HCT116 (cell line): Measurements from ENCODE around the gene NCAPG2. TPM values are rescaled to one million over a fixed set of nuclear protein-coding genes. Genes with fewer than 3 reads are reported as not detected.
A peak's percentile ranks its signal among the peaks of the same experiment; 100 is the strongest.

Experiments
- ATAC-seq: fragments of 200-7000 bp; cut with Tn5 transposase; 2 replicates; pipeline ENCODE4 v1.9.1; 2020; ENCODE audit warnings: mild to moderate bottlenecking, moderate library complexity
- BruUV-seq: library from RNA; stranded (reverse); fragments of 400-500 nt; replicated peaks from 2 replicates; lab custom pipeline; 2021; lab: Mats Ljungman, UMichigan
- CTCF ChIA-PET: fragments of 300-600 bp; sonication (Branson Sonifier 250); formaldehyde crosslinking; loops from one replicate; lab custom pipeline; 2021; ENCODE audit warnings: antibody characterized with exemption; lab: Charles Lee
- POLR2A ChIA-PET: fragments of 300-600, 350-600 bp; sonication (Branson Sonifier 250); formaldehyde crosslinking; loops from one replicate; lab custom pipeline; 2021; ENCODE audit warnings: antibody characterized with exemption; lab: Charles Lee
- RAD21 ChIA-PET, 2 experiments: fragments of 300-600 bp; sonication (Branson Sonifier 250); formaldehyde crosslinking; loops; one replicate each; lab custom pipeline; 2023; ENCODE audit warnings: low total read pairs in 2 of 2; ENCODE audit not compliant: uncharacterized antibody in 2 of 2, unreplicated experiment in 2 of 2, low non-redundant PET in 1 of 2; lab: Charles Lee
- DNase-seq: peaks from one replicate; pipeline ENCODE4 v3.0.0-alpha.2; 2010; ENCODE audit warnings: low read depth, low spot score
- H2AFZ ChIP-seq: fragments of 200-600 bp; shearing (Covaris generic), sonication (generic); 2 replicates; pipeline ENCODE4 v1.6.1; 2017; ENCODE audit warnings: low read depth, mixed run types, mixed read lengths, antibody characterized with exemption, low read length; ENCODE audit not compliant: poor library complexity, severe bottlenecking
- H3K27ac ChIP-seq: 2 replicates; pipeline ENCODE4 v1.5.1; 2012; ENCODE audit warnings: low read depth, low read length
- H3K27me3 ChIP-seq: fragments of 200-600 bp; sonication (generic); 2 replicates; pipeline ENCODE4 v1.6.1; 2016; ENCODE audit warnings: mixed run types, low read length, mixed read lengths; ENCODE audit not compliant: insufficient read depth
- H3K36me3 ChIP-seq, 2 experiments: fragments of 200-500 bp in 1 of 2; fragments of 200-600 bp in 1 of 2; sonication (Bioruptor generic) in 1 of 2; sonication (generic) in 1 of 2; 2 replicates each; pipeline versions ENCODE4 v1.5.1 to v1.6.1; 2014 to 2016; ENCODE audit warnings: low read length in 2 of 2, inconsistent platforms in 1 of 2, mixed read lengths in 1 of 2, mixed run types in 1 of 2; ENCODE audit not compliant: insufficient read depth in 2 of 2, control insufficient read depth in 1 of 2
- H3K4me1 ChIP-seq, 2 experiments: fragments of 200-600 bp in 1 of 2; sonication (generic) in 1 of 2; 2 replicates each; pipeline versions ENCODE4 v1.5.1 to v1.6.1; 2012 to 2017; ENCODE audit warnings: low read length in 2 of 2, inconsistent platforms in 1 of 2, mild to moderate bottlenecking in 1 of 2, mixed read lengths in 1 of 2, mixed run types in 1 of 2, moderate library complexity in 1 of 2; ENCODE audit not compliant: insufficient read depth in 2 of 2, control insufficient read depth in 1 of 2
- H3K4me2 ChIP-seq: fragments of 200-600 bp; sonication (generic); 2 replicates; pipeline ENCODE4 v1.6.1; 2017; ENCODE audit warnings: mixed run types, low read length, mixed read lengths
- H3K4me3 ChIP-seq, 2 experiments: fragments of 200-600 bp in 1 of 2; sonication (generic) in 1 of 2; replicated peaks in 1 of 2; 2 replicates each; pipeline ENCODE4 v1.5.1; 2011 to 2016; ENCODE audit warnings: low read length in 2 of 2, control low read depth in 1 of 2, low read depth in 1 of 2, mild to moderate bottlenecking in 1 of 2, mixed read lengths in 1 of 2, mixed run types in 1 of 2
- H3K79me2 ChIP-seq: fragments of 200-600 bp; sonication (generic); 2 replicates; pipeline ENCODE4 v1.6.1; 2017; ENCODE audit warnings: mild to moderate bottlenecking, mixed run types, low read length, moderate library complexity, mixed read lengths; ENCODE audit not compliant: insufficient read depth
- H3K9ac ChIP-seq: fragments of 200-600 bp; sonication (generic); 2 replicates; pipeline ENCODE4 v1.6.1; 2016; ENCODE audit warnings: low read length, mixed read lengths
- H3K9me2 ChIP-seq: fragments of 200-600 bp; sonication (generic), shearing (Covaris generic); 2 replicates; pipeline ENCODE4 v1.6.1; 2017; ENCODE audit warnings: mixed run types, mild to moderate bottlenecking, moderate library complexity; ENCODE audit not compliant: insufficient read depth
- H3K9me3 ChIP-seq, 2 experiments: fragments of 200-500 bp in 1 of 2; fragments of 200-600 bp in 1 of 2; sonication (Bioruptor generic) in 1 of 2; sonication (generic) in 1 of 2; 2 replicates each; pipeline ENCODE4 v1.6.1; 2014 to 2017; ENCODE audit warnings: low read length in 2 of 2, mixed read lengths in 2 of 2, inconsistent platforms in 1 of 2, low read depth in 1 of 2, mild to moderate bottlenecking in 1 of 2, mixed run types in 1 of 2, moderate library complexity in 1 of 2; ENCODE audit not compliant: control insufficient read depth in 1 of 2, insufficient read depth in 1 of 2
- H4K20me1 ChIP-seq: fragments of 200-600 bp; sonication (generic), shearing (Covaris generic); 2 replicates; pipeline ENCODE4 v1.6.1; 2017; ENCODE audit warnings: mixed run types, mild to moderate bottlenecking, moderate library complexity; ENCODE audit not compliant: insufficient read depth
- CEBPB ChIP-seq: IDR thresholded peaks from 2 replicates; pipeline ENCODE4 v1.6.1; 2012; ENCODE audit warnings: low read depth
- CTCF ChIP-seq, 3 experiments: fragments of 200-600 bp in 1 of 3; sonication (generic) in 1 of 3; IDR thresholded peaks in 2 of 3; conservative IDR thresholded peaks in 1 of 3; 2 replicates each; pipeline ENCODE4 v1.5.1; 2012 to 2017; ENCODE audit warnings: low read depth in 2 of 3, low read length in 2 of 3, antibody characterized with exemption in 1 of 3, borderline replicate concordance in 1 of 3, control low read depth in 1 of 3, mild to moderate bottlenecking in 1 of 3, mixed read lengths in 1 of 3, mixed run types in 1 of 3, moderate library complexity in 1 of 3; ENCODE audit not compliant: insufficient read depth in 1 of 3
- EZH2 ChIP-seq: fragments of 200-600 bp; sonication (generic); IDR thresholded peaks from 2 replicates; pipeline ENCODE4 v1.6.1; 2017; ENCODE audit warnings: antibody characterized with exemption, mixed run types
- FOSL1 ChIP-seq: IDR thresholded peaks from 2 replicates; pipeline ENCODE4 v1.6.1; 2012; ENCODE audit warnings: low read depth
- POLR2A ChIP-seq: IDR thresholded peaks from 2 replicates; pipeline ENCODE4 v1.7.0; 2011; ENCODE audit warnings: borderline replicate concordance; ENCODE audit not compliant: insufficient read depth, insufficient read length; ENCODE audit errors: extremely low read depth
- POLR2AphosphoS5 ChIP-seq: IDR thresholded peaks from 2 replicates; pipeline ENCODE4 v1.6.1; 2011; ENCODE audit warnings: mild to moderate bottlenecking, low read depth, low read length, moderate library complexity
- RAD21 ChIP-seq: IDR thresholded peaks from 2 replicates; pipeline ENCODE4 v1.6.1; 2012; ENCODE audit warnings: low read depth, mild to moderate bottlenecking
- SRF ChIP-seq: IDR thresholded peaks from 2 replicates; pipeline ENCODE4 v1.6.1; 2012; ENCODE audit warnings: low read depth
- ZFX ChIP-seq: fragments of 450-650 bp; IDR thresholded peaks from 2 replicates; pipeline ENCODE4 v1.6.1; 2017
- ZNF274 ChIP-seq: fragments of 200-500 bp; sonication (Bioruptor generic); IDR thresholded peaks from 2 replicates; pipeline ENCODE4 v1.6.1; 2014; ENCODE audit warnings: mild to moderate bottlenecking, low read depth, low read length, inconsistent platforms
- intact Hi-C: fragments of 100-400 bp; cut with micrococcal nuclease; formaldehyde crosslinking; loops from 2 replicates; pipeline ENCODE4 v1.10.0; 2022
- total RNA-seq: library from RNA; stranded (reverse); gene quantifications from one replicate; pipeline ENCODE4 v1.2.1, GENCODE V29; 2021; ENCODE audit not compliant: unreplicated experiment
- TF ChIP-seq, protein P1 (sequence below): IDR thresholded peaks from 2 replicates; pipeline ENCODE4 v1.6.1; 2012; ENCODE audit warnings: low read depth
- TF ChIP-seq, protein P2 (sequence below): IDR thresholded peaks from 2 replicates; pipeline ENCODE4 v1.6.1; 2012

NCAPG2 gene
- total RNA-seq, 1 experiment from 2014 or later = 73.1 TPM

DNA sequence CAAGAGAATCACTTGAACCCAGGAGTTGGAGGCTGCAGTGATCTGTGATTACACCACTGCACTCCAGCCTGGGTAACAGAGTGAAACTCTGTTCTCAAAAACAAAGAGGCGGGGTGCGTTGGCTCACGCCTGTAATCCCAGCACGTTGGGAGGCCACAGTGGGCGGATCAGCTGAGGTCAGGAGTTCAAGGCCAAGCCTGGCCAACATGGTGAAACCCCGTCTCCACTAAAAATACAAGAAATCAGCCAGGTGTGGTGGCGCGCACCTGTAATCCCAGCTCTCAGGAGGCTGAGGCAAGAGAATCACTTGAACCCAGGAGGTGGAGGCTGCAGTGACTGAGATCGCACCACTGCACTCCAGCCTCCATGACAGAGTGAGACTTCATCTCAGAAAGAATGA lies 42.4 kb upstream of the NCAPG2 start:
- no peak for DNase-seq
- ChIA-PET POLR2A (no interaction called here), RAD21 (no interaction called here), CTCF (no interaction called here)
- Histone ChIP-seq H3K9ac (no peak overlapping the region), H3K36me3 (peaks cover 18 to 26% of the 10 kb centered on the region in 2 experiments), H4K20me1 (no peaks in the 10 kb centered on the region), H2AFZ (no peak overlapping the region), H3K79me2 (no peaks in the 10 kb centered on the region; the same call in 1 of the 2 replicates), H3K4me3 (no peak overlapping the region), H3K27ac (no peak overlapping the region), H3K9me2 (no peaks in the 10 kb centered on the region), H3K4me1 (no peaks in the 10 kb centered on the region), H3K4me2 (no peak overlapping the region), H3K9me3 (no peaks in the 10 kb centered on the region), H3K27me3 (no peaks in the 10 kb centered on the region)
- intact Hi-C loops = no loop called here
- no TSS peak for BruUV-seq
- ATAC-seq = no peak
- no peak for TF ChIP-seq EZH2
- TF ChIP-seq FOSL1 = no peak

GRCh38 chr7:158745057-158745715 lies 40.6 kb upstream of the NCAPG2 start:
- no peak for TF ChIP-seq CEBPB
- no peak for TF ChIP-seq CTCF (IDR thresholded peaks at IDR 0.05 in 2 of 3, conservative IDR thresholded peaks at IDR 0.05 in 1 of 3; ENCODE audit: borderline replicate concordance in 1 of 3, insufficient read depth in 1 of 3, low read depth in 2 of 3, low read length in 2 of 3)
- no peak for TF ChIP-seq RAD21
- TF ChIP-seq, protein P1, sequence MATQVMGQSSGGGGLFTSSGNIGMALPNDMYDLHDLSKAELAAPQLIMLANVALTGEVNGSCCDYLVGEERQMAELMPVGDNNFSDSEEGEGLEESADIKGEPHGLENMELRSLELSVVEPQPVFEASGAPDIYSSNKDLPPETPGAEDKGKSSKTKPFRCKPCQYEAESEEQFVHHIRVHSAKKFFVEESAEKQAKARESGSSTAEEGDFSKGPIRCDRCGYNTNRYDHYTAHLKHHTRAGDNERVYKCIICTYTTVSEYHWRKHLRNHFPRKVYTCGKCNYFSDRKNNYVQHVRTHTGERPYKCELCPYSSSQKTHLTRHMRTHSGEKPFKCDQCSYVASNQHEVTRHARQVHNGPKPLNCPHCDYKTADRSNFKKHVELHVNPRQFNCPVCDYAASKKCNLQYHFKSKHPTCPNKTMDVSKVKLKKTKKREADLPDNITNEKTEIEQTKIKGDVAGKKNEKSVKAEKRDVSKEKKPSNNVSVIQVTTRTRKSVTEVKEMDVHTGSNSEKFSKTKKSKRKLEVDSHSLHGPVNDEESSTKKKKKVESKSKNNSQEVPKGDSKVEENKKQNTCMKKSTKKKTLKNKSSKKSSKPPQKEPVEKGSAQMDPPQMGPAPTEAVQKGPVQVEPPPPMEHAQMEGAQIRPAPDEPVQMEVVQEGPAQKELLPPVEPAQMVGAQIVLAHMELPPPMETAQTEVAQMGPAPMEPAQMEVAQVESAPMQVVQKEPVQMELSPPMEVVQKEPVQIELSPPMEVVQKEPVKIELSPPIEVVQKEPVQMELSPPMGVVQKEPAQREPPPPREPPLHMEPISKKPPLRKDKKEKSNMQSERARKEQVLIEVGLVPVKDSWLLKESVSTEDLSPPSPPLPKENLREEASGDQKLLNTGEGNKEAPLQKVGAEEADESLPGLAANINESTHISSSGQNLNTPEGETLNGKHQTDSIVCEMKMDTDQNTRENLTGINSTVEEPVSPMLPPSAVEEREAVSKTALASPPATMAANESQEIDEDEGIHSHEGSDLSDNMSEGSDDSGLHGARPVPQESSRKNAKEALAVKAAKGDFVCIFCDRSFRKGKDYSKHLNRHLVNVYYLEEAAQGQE = no peak
- TF ChIP-seq, protein P2, sequence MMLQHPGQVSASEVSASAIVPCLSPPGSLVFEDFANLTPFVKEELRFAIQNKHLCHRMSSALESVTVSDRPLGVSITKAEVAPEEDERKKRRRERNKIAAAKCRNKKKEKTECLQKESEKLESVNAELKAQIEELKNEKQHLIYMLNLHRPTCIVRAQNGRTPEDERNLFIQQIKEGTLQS = no peak
- no peak for TF ChIP-seq ZFX
- TF ChIP-seq ZNF274 = no peak
- TF ChIP-seq POLR2AphosphoS5 = no peak
- no peak for TF ChIP-seq SRF
- no peak for TF ChIP-seq POLR2A
- TF ChIP-seq, all 23 proteins: peak for 0

More at GRCh38 chr7:158745057-158745715, 40.6 kb upstream of the NCAPG2 start:
- ATAC-seq (peak; percentile 46), DNase-seq (no peak)
- peaks cover 21 to 35% of the 10 kb centered on the region in 2 experiments for H3K36me3 ChIP-seq
- no peak overlapping the region for H2AFZ ChIP-seq
- CTCF ChIA-PET = no interaction called here
- H3K27me3 ChIP-seq = no peaks in the 10 kb centered on the region
- RAD21 ChIA-PET = no interaction called here
- no peak overlapping the region for H3K4me2 ChIP-seq
- POLR2A ChIA-PET = no interaction called here
- H4K20me1 ChIP-seq = no peaks in the 10 kb centered on the region
- intact Hi-C loops = no loop called here
- H3K4me1 ChIP-seq = no peaks in the 10 kb centered on the region
- no peak overlapping the region for H3K4me3 ChIP-seq
- H3K9me2 ChIP-seq = no peaks in the 10 kb centered on the region
- no peaks in the 10 kb centered on the region; the same call in 1 of the 2 replicates for H3K79me2 ChIP-seq
- H3K9me3 ChIP-seq = no peaks in the 10 kb centered on the region
- no peak overlapping the region for H3K9ac ChIP-seq
- BruUV-seq = no TSS peak
- no peak overlapping the region for H3K27ac ChIP-seq
